Stimulated activated CD4-positive, alpha-beta T cell treated with anti-CD3 and anti-CD28 coated beads, Interleukin-4, amount 100 ng/mL, for 48 hours (primary cell): ENCODE measurements around the gene ACP3.
"Not testable (repeated sequence)": the region's sequence is repeated elsewhere in the genome, so short reads cannot be mapped to it uniquely, and the experiment has no call there.

ENCODE experiments used
- DNase-seq, 2 donors: peaks; one replicate each; pipeline ENCODE4 v3.0.0-alpha.2; 2020; ENCODE audit warnings: low read depth in 2 of 2

ACP3 gene

DNA sequence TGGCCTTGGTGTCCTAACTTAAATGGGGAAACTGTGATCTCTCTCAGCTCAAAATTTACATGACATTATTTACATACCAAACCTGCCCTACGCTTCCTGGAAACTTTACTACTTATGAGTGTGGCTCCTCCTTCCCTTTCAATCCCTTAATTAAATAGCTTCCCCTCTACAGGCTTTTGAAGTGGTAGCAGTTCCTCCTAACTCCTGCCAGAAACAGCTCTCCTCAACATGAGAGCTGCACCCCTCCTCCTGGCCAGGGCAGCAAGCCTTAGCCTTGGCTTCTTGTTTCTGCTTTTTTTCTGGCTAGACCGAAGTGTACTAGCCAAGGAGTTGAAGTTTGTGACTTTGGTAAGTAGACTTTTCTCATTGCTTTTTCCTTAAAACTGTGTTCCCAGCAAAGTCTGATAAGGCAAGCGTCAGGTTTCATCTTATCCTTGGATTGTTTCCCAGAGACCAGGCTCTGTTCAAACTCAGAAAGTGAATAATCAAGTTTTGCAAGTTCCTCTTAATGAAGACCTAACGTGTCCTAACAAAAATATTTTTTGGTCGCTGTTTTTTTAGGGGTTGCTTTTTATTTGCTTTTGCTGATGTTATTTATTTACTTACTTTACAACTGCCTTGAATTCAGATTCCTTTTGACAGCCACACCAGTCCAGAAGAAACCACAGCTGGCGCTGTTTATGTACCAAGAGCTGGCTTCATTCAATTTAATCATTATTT is at the start of gene ACP3:
ACP3 (plus strand) TSS at position 179 of the 720 bp plus-strand sequence; CDS start at position 229, 50 bp downstream.
- DNase-seq, result no peak

DNA sequence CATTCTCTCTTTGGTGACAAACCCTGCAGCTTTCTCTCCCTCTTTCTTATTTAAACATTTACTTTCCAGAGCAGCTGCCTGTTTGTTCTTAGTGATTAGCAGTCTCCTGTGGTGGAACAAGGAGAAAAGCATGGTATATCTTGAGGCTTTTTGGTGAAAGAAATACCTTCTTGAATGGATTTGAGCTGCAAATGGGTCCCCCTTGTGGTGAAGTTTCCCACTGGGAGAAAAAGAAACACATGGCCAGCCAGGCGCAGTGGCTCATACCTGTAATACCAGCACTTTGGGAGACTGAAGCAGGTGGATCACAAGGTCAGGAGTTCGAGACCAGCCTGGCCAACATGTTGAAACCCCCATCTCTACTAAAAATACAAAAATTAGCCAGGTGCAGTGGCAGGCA is 48.3 kb upstream of the ACP3 start:
- DNase-seq, result no peak

DNA sequence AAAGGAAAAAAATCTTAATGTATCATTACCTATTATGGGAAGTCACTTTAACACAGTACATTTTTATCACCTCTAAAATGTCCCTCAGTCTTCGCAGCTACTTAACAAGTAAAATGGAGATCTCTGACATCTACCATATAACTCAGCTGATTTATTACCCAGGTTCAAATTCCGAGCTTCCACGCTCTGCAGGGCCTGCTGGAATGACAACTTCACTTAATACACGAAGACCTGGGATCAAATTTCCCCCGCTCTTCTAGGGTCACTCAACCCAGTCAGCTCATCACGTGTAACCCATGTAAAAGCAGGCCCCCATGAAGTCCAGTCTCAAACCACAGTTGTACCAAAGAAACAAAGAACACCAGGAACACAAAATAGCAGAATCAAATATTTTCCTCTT is 44.2 kb upstream of the ACP3 start:
- no peak for DNase-seq

- DNase-seq, result no peak
These were observed 40.8 kb upstream of the ACP3 start for GRCh38 chr3:132276228-132276906.

DNA sequence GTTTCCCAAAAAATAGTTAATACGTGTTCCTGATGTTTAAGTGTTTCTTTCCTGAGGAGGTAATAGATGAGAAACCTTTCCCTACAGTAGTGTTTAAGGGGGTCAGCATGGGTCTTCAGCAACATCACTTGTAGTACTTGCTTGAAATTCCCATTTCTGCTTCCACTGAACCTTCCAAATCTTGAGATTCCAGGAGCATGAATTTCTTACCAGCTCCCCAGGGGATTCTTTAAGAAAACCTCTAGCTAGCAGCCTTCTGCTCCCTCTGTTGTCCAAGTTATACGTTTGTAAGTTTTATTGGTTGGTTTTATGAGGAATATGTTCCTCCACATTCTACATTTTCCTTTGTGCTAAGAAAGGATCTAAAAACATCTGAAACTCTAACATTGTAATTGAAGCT is 38.2 kb upstream of the ACP3 start:
- DNase-seq, result no peak

DNA sequence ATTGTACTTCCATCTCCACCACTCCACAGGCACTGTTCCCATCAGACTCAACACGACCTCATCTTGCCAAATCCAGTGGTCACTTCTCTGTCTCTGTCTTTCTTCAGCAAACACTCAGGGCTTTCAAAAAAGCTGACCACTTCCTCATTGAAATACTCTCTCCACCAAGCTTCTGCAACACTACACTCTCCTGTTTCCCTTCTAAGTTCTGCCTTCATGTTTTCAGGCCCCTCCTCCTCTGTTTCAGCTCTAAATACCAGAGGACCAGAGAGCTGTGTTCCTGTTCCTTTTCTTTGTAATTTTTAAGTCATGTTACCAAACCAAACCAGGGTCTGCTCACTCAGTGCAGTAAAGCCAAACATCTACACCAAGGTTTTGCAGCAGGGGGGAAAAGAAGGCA is 33.8 kb upstream of the ACP3 start:
- DNase-seq, result no peak

GRCh38 chr3:132283916-132284405 is 33.2 kb upstream of the ACP3 start:
- no peak for DNase-seq

GRCh38 chr3:132284781-132285619 is 32.2 kb upstream of the ACP3 start:
- no peak for DNase-seq

DNA sequence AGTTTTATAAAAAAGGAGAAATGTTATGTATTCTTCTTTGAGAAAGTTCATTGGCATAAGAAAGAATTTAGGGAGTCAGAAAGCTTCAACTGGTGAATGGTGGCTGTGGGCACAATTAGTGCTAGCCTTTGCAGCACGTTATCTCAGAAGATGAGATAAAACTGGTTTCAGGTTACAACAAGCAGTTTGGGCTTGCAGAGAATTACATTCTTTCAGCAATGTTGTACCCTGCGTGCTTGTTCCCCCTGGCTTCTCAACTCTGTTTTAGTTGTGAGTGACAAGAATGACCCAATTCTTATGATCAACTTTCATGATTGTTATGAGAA is 31.6 kb upstream of the ACP3 start:
- no peak for DNase-seq

- DNase-seq, result no peak
These were observed 31.2 kb upstream of the ACP3 start for GRCh38 chr3:132286035-132286434.

DNA sequence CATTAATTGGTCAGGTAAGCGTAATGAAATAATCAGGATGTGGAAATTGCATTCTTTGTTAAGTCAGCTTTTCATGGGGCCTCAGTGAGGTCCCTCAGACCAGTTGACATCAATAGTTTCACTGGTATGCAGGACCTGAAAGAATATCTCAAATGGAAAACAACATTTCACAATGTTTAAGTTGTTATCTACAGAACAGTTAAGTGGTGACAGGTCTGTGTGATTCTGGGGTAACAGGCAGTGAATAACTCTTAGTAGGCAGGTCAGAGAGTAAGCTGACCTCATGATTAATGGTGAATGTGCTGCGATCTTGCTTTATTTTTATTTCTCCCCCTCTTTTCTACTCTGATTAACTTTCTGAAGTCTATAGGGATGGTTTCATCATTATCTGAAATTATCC is 28.9 kb upstream of the ACP3 start:
- DNase-seq, result no peak

- no peak for DNase-seq
These were observed 27.9 kb upstream of the ACP3 start for GRCh38 chr3:132289316-132289715.

- DNase-seq, result no peak
These were observed 26.4 kb upstream of the ACP3 start for GRCh38 chr3:132290833-132291232.

GRCh38 chr3:132292042-132292441 is 25.2 kb upstream of the ACP3 start:
- no peak for DNase-seq

- DNase-seq, result no peak
These were observed 24.0 kb upstream of the ACP3 start for GRCh38 chr3:132293251-132293650.

DNA sequence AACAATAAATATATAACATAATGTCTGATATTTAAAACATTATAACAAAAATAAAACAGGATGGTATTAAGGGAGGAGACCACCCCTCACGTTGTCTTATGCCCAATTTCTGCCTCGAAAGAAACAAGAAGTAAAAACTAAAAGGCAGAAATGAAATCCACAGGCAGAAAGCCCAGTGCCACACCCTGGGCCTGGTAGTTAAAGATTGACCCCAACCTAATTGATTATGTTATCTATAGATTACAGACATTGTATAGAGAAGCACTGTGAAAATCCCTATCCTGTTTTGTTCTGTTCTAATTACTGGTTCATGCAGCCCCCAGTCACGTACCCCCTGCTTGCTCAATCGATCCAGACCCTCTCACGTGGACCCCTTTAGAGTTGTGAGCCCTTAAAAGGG is 22.3 kb upstream of the ACP3 start:
- DNase-seq, result no peak

- not testable (repeated sequence) for DNase-seq
These were observed 13.6 kb upstream of the ACP3 start for GRCh38 chr3:132303336-132304201.

GRCh38 chr3:132304351-132304750 is 12.9 kb upstream of the ACP3 start:
- not testable (repeated sequence) for DNase-seq

GRCh38 chr3:132310057-132310456 is 7.2 kb upstream of the ACP3 start:
- DNase-seq, result not testable (repeated sequence)

DNA sequence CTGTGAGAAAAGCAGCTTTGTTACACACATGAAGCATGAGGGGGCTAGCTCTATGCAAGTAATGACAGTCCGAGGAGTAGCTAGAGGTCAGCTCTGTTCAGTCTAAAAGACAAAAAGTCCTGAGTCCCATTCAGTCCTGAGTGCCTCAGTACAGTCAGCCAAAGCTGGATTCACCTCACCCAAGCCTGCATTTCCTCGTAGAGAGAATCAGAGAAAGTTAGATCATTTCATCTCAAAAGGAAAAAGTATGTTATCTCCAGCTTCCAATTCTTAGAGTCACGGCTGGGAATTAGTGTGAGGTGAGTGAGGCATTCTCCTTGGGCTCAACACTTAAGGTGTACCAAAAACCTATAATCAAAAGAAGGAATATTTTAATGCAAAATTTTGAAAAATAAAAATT is 5.9 kb upstream of the ACP3 start:
- DNase-seq, result no peak

DNA sequence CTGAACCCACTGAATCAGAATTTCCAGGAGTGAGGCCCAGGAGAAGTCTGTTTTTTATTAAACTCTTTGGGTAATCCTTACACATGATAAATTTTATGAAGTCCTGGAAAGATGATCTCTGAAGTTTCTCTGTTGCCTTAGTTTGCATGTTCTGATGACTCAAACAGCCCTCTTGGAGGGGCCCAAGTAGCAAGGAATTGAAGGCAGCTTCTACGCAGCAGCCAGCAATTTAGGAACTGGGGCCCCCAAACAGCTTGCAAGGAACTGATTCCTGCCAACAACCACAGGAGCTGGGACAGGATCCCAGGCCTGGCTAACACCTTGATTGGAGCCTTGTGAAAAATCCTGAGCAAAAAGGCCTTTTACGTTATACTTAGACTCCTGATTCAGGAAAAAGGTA is 5.4 kb upstream of the ACP3 start:
- no peak for DNase-seq

GRCh38 chr3:132315851-132316250 is 1.4 kb upstream of the ACP3 start:
- DNase-seq, result no peak
